OCI-LY7 (cell line): ENCODE measurements around the gene TSPO.

Experiments
- EZH2phosphoT487 ChIP-seq: fragments of 200-600 bp; sonication (generic); IDR thresholded peaks from 2 replicates; pipeline ENCODE4 v1.6.1; 2018; ENCODE audit warnings: low read depth, borderline replicate concordance, mild to moderate bottlenecking, mixed run types, antibody characterized with exemption, low read length, moderate library complexity, mixed read lengths
- TF ChIP-seq, protein P1 (sequence below): fragments of 200-600 bp; sonication (generic); conservative IDR thresholded peaks from 2 replicates; pipeline ENCODE4 v1.5.1; 2014; ENCODE audit warnings: mild to moderate bottlenecking, antibody characterized with exemption, low read length, moderate library complexity, mixed read lengths

GRCh38 chr22:43182726-43183125, 31.4 kb downstream of the TSPO start:
- TF ChIP-seq, protein P1, sequence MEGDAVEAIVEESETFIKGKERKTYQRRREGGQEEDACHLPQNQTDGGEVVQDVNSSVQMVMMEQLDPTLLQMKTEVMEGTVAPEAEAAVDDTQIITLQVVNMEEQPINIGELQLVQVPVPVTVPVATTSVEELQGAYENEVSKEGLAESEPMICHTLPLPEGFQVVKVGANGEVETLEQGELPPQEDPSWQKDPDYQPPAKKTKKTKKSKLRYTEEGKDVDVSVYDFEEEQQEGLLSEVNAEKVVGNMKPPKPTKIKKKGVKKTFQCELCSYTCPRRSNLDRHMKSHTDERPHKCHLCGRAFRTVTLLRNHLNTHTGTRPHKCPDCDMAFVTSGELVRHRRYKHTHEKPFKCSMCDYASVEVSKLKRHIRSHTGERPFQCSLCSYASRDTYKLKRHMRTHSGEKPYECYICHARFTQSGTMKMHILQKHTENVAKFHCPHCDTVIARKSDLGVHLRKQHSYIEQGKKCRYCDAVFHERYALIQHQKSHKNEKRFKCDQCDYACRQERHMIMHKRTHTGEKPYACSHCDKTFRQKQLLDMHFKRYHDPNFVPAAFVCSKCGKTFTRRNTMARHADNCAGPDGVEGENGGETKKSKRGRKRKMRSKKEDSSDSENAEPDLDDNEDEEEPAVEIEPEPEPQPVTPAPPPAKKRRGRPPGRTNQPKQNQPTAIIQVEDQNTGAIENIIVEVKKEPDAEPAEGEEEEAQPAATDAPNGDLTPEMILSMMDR, result no peak
- no peak for TF ChIP-seq EZH2phosphoT487
